ENCODE results near the gene CFAP20DC. TPM values are rescaled to one million over a fixed set of nuclear protein-coding genes. Genes with fewer than 3 reads are reported as not detected.
"Not testable (repeated sequence)": the region's sequence is repeated elsewhere in the genome, so short reads cannot be mapped to it uniquely, and the experiment has no call there.

Gene CFAP20DC
- total RNA-seq, 1 experiment from 2014 or later: 1.1 TPM

GRCh38 chr3:58720526-58720925 lies 329.3 kb downstream of the CFAP20DC start:
- TF ChIP-seq CTCF (IDR thresholded peaks at IDR 0.05; ENCODE audit: unreplicated experiment): no peak
- Mint-ChIP-seq H3K27me3 (ENCODE audit: insufficient read depth, unreplicated experiment) (no peaks in the 10 kb centered on the region), H3K9me3 (ENCODE audit: unreplicated experiment) (no peaks in the 10 kb centered on the region), H3K36me3 (ENCODE audit: insufficient read depth, unreplicated experiment) (no peaks in the 10 kb centered on the region), H3K4me1 (ENCODE audit: insufficient read depth, unreplicated experiment) (no peaks in the 10 kb centered on the region), H3K4me3 (ENCODE audit: unreplicated experiment) (no peak overlapping the region), H3K27ac (ENCODE audit: low read depth, unreplicated experiment) (no peak overlapping the region)
- DNase-seq (ENCODE audit: unreplicated experiment): no peak
- CTCF ChIA-PET: no interaction called here
- intact Hi-C loops (cut with micrococcal nuclease): no loop called here
- POLR2A ChIA-PET: no interaction called here
- no TSS peak for BruUV-seq (replicated peaks)

GRCh38 chr3:58719684-58720083 lies 330.1 kb downstream of the CFAP20DC start:
- no peak for DNase-seq (ENCODE audit: unreplicated experiment)
- no peak overlapping the region for H3K27ac Mint-ChIP-seq (ENCODE audit: low read depth, unreplicated experiment)
- ChIA-PET CTCF (no interaction called here), POLR2A (no interaction called here)
- no peaks in the 10 kb centered on the region for H3K9me3 Mint-ChIP-seq (ENCODE audit: unreplicated experiment)
- no peak for TF ChIP-seq CTCF (IDR thresholded peaks at IDR 0.05; ENCODE audit: unreplicated experiment)
- intact Hi-C loops (cut with micrococcal nuclease): no loop called here
- H3K4me1 Mint-ChIP-seq (ENCODE audit: insufficient read depth, unreplicated experiment): no peaks in the 10 kb centered on the region
- H3K36me3 Mint-ChIP-seq (ENCODE audit: insufficient read depth, unreplicated experiment): no peaks in the 10 kb centered on the region
- no peak overlapping the region for H3K4me3 Mint-ChIP-seq (ENCODE audit: unreplicated experiment)
- no TSS peak for BruUV-seq (replicated peaks)
- H3K27me3 Mint-ChIP-seq (ENCODE audit: insufficient read depth, unreplicated experiment): no peaks in the 10 kb centered on the region

GRCh38 chr3:58713715-58714401 lies 336.0 kb downstream of the CFAP20DC start:
- no peak for DNase-seq (ENCODE audit: unreplicated experiment)
- H3K36me3 Mint-ChIP-seq (ENCODE audit: insufficient read depth, unreplicated experiment): no peaks in the 10 kb centered on the region
- BruUV-seq (replicated peaks): no TSS peak
- no peak overlapping the region for H3K4me3 Mint-ChIP-seq (ENCODE audit: unreplicated experiment)
- intact Hi-C loops (cut with micrococcal nuclease): no loop called here
- TF ChIP-seq CTCF (IDR thresholded peaks at IDR 0.05; ENCODE audit: unreplicated experiment): no peak
- no peak overlapping the region for H3K27ac Mint-ChIP-seq (ENCODE audit: low read depth, unreplicated experiment)
- no peaks in the 10 kb centered on the region for H3K9me3 Mint-ChIP-seq (ENCODE audit: unreplicated experiment)
- ChIA-PET CTCF (no interaction called here), POLR2A (no interaction called here)
- H3K27me3 Mint-ChIP-seq (ENCODE audit: insufficient read depth, unreplicated experiment): no peaks in the 10 kb centered on the region
- H3K4me1 Mint-ChIP-seq (ENCODE audit: insufficient read depth, unreplicated experiment): no peaks in the 10 kb centered on the region

- Mint-ChIP-seq H3K27me3 (ENCODE audit: insufficient read depth, unreplicated experiment) (no peaks in the 10 kb centered on the region), H3K36me3 (ENCODE audit: insufficient read depth, unreplicated experiment) (no peaks in the 10 kb centered on the region), H3K4me1 (ENCODE audit: insufficient read depth, unreplicated experiment) (no peaks in the 10 kb centered on the region), H3K4me3 (ENCODE audit: unreplicated experiment) (no peak overlapping the region), H3K27ac (ENCODE audit: low read depth, unreplicated experiment) (no peak overlapping the region), H3K9me3 (ENCODE audit: unreplicated experiment) (no peaks in the 10 kb centered on the region)
- DNase-seq (ENCODE audit: unreplicated experiment): no peak
- intact Hi-C loops (cut with micrococcal nuclease): no loop called here
- ChIA-PET POLR2A (no interaction called here), CTCF (no interaction called here)
- no TSS peak for BruUV-seq (replicated peaks)
- TF ChIP-seq CTCF (IDR thresholded peaks at IDR 0.05; ENCODE audit: unreplicated experiment): no peak
Observed at GRCh38 chr3:58711871-58712270, 338.0 kb downstream of the CFAP20DC start.

- BruUV-seq (replicated peaks); H3K27ac Mint-ChIP-seq (ENCODE audit: low read depth, unreplicated experiment); intact Hi-C loops (cut with micrococcal nuclease); H3K9me3 Mint-ChIP-seq (ENCODE audit: unreplicated experiment); H3K27me3 Mint-ChIP-seq (ENCODE audit: insufficient read depth, unreplicated experiment); H3K4me3 Mint-ChIP-seq (ENCODE audit: unreplicated experiment); DNase-seq (ENCODE audit: unreplicated experiment); H3K4me1 Mint-ChIP-seq (ENCODE audit: insufficient read depth, unreplicated experiment); H3K36me3 Mint-ChIP-seq (ENCODE audit: insufficient read depth, unreplicated experiment): not testable (repeated sequence)
- POLR2A ChIA-PET: interaction anchor here (1.0 kb wide), 1 partner anchor 9 kb away, joined by 3 read pairs; no protein-coding TSS in a partner anchor
- CTCF ChIA-PET: interaction anchor here (1.2 kb wide), 1 partner anchor 70 kb away, joined by 3 read pairs; no protein-coding TSS in a partner anchor
Observed at GRCh38 chr3:58708983-58709382, 340.8 kb downstream of the CFAP20DC start.

Data from MCF 10A (cell line).